ENCODE results near the gene ABHD17C.

ABHD17C gene

GRCh38 chr15:80736560-80736959 lies 41.5 kb downstream of the ABHD17C start:
- Histone ChIP-seq H3K36me3 (ENCODE audit: control insufficient read depth, insufficient read depth, low read length) (no peaks in the 10 kb centered on the region), H3K4me2 (ENCODE audit: low read length) (no peak overlapping the region), H3K4me1 (no peaks in the 10 kb centered on the region), H3K27ac (no peak overlapping the region), H3K9ac (no peak overlapping the region), H3K79me2 (no peaks in the 10 kb centered on the region), H3K4me3 (ENCODE audit: low read depth, low read length) (no peak overlapping the region), H3K9me3 (ENCODE audit: control insufficient read depth, low read length) (no peaks in the 10 kb centered on the region), H2AFZ (no peak overlapping the region), H3K27me3 (ENCODE audit: control insufficient read depth, insufficient read depth, low read length) (no peaks in the 10 kb centered on the region)
- TF ChIP-seq CTCF (IDR thresholded peaks at IDR 0.05), result no peak

GRCh38 chr15:80739919-80740318 lies 44.8 kb downstream of the ABHD17C start:
- H3K4me3 ChIP-seq (ENCODE audit: low read depth, low read length), result no peak overlapping the region
- no peaks in the 10 kb centered on the region for H3K27me3 ChIP-seq (ENCODE audit: control insufficient read depth, insufficient read depth, low read length)
- H3K36me3 ChIP-seq (ENCODE audit: control insufficient read depth, insufficient read depth, low read length), result no peaks in the 10 kb centered on the region
- TF ChIP-seq CTCF (IDR thresholded peaks at IDR 0.05), result no peak
- no peak overlapping the region for H3K27ac ChIP-seq
- no peak overlapping the region for H3K9ac ChIP-seq
- H3K79me2 ChIP-seq, result no peaks in the 10 kb centered on the region
- H3K4me1 ChIP-seq, result no peaks in the 10 kb centered on the region
- no peaks in the 10 kb centered on the region for H3K9me3 ChIP-seq (ENCODE audit: control insufficient read depth, low read length)
- no peak overlapping the region for H3K4me2 ChIP-seq (ENCODE audit: low read length)
- no peak overlapping the region for H2AFZ ChIP-seq

GRCh38 chr15:80742081-80742480 lies 47.0 kb downstream of the ABHD17C start:
- H3K36me3 ChIP-seq (ENCODE audit: control insufficient read depth, insufficient read depth, low read length), result no peaks in the 10 kb centered on the region
- no peaks in the 10 kb centered on the region for H3K4me1 ChIP-seq
- H3K4me3 ChIP-seq (ENCODE audit: low read depth, low read length), result no peak overlapping the region

GRCh38 chr15:80743189-80743833 lies 48.2 kb downstream of the ABHD17C start:
- Histone ChIP-seq H3K4me2 (ENCODE audit: low read length) (no peak overlapping the region), H3K27ac (no peak overlapping the region), H3K27me3 (ENCODE audit: control insufficient read depth, insufficient read depth, low read length) (no peaks in the 10 kb centered on the region), H3K4me3 (ENCODE audit: low read depth, low read length) (no peak overlapping the region), H3K9me3 (ENCODE audit: control insufficient read depth, low read length) (no peaks in the 10 kb centered on the region), H3K4me1 (no peaks in the 10 kb centered on the region), H2AFZ (no peak overlapping the region), H3K36me3 (ENCODE audit: control insufficient read depth, insufficient read depth, low read length) (no peaks in the 10 kb centered on the region), H3K79me2 (no peaks in the 10 kb centered on the region), H3K9ac (no peak overlapping the region)
- TF ChIP-seq CTCF (IDR thresholded peaks at IDR 0.05), result no peak

More at GRCh38 chr15:80742081-80742480, 47.0 kb downstream of the ABHD17C start:
- TF ChIP-seq CTCF (IDR thresholded peaks at IDR 0.05), result no peak
- H3K79me2 ChIP-seq, result no peaks in the 10 kb centered on the region
- no peak overlapping the region for H3K9ac ChIP-seq
- H3K27ac ChIP-seq, result no peak overlapping the region
- no peak overlapping the region for H2AFZ ChIP-seq
- H3K9me3 ChIP-seq (ENCODE audit: control insufficient read depth, low read length), result no peaks in the 10 kb centered on the region
- H3K27me3 ChIP-seq (ENCODE audit: control insufficient read depth, insufficient read depth, low read length), result no peaks in the 10 kb centered on the region
- H3K4me2 ChIP-seq (ENCODE audit: low read length), result no peak overlapping the region

- H3K27me3 ChIP-seq (ENCODE audit: control insufficient read depth, insufficient read depth, low read length), result no peaks in the 10 kb centered on the region
- no peak overlapping the region for H3K4me3 ChIP-seq (ENCODE audit: low read depth, low read length)
- H3K4me2 ChIP-seq (ENCODE audit: low read length), result no peak overlapping the region
- TF ChIP-seq CTCF (IDR thresholded peaks at IDR 0.05), result no peak
- no peak overlapping the region for H3K27ac ChIP-seq
- no peaks in the 10 kb centered on the region for H3K9me3 ChIP-seq (ENCODE audit: control insufficient read depth, low read length)
- no peaks in the 10 kb centered on the region for H3K4me1 ChIP-seq
- no peaks in the 10 kb centered on the region for H3K79me2 ChIP-seq
- no peaks in the 10 kb centered on the region for H3K36me3 ChIP-seq (ENCODE audit: control insufficient read depth, insufficient read depth, low read length)
- H3K9ac ChIP-seq, result no peak overlapping the region
- no peak overlapping the region for H2AFZ ChIP-seq
Observed at GRCh38 chr15:80744415-80744814, 49.3 kb downstream of the ABHD17C start.
